Measurements from ENCODE around the gene STPG3. TPM values are rescaled to one million over a fixed set of nuclear protein-coding genes. Genes with fewer than 3 reads are reported as not detected.

The STPG3 gene
- polyA plus RNA-seq, 2 of the 4 experiments (the other 2 are of a cell fraction): not detected

GRCh38 chr9:137277329-137278041 lies 26.4 kb downstream of the STPG3 start, which contains the start of gene TOR4A:
TSS of gene TOR4A (plus strand) at chr9:137277726. CDS start at chr9:137278690, 964 bp downstream.
- Histone ChIP-seq H3K27ac (peak within 1 kb of the TSS; percentile 94 to 96), H3K4me1 (peaks cover 35% of the 10 kb centered on the region), H3K4me2 (peak within 1 kb of the TSS; percentile 97), H3K4me3 (peak within 1 kb of the TSS; percentile 72), H3K9me3 (no peaks in the 10 kb centered on the region)
- DNase-seq (ENCODE audit: low read depth in 1 of 2, low spot score in 1 of 2) (peak; percentile 89 to 92), FAIRE-seq (no peak), ATAC-seq (peak; percentile 79 to 89)
- WGBS (ENCODE audit: missing lambda C conversion rate): under 1% methylated on average over 20 of the region's 25 CpGs
- CTCF ChIA-PET: interaction anchor here (0.7 to 2.8 kb wide), 14 partner anchors 9 to 281 kb away, joined by 3 to 16 read pairs (median 4); partner anchors contain the start of genes EXD3, NOXA1, NRARP and RNF224
- POLR2A ChIA-PET: interaction anchor here (0.5 to 2.2 kb wide), 7 partner anchors 16 to 341 kb away, joined by 3 to 29 read pairs (median 4); partner anchors contain the start of genes EHMT1, NRARP and TUBB4B
- TF ChIP-seq, protein P1, sequence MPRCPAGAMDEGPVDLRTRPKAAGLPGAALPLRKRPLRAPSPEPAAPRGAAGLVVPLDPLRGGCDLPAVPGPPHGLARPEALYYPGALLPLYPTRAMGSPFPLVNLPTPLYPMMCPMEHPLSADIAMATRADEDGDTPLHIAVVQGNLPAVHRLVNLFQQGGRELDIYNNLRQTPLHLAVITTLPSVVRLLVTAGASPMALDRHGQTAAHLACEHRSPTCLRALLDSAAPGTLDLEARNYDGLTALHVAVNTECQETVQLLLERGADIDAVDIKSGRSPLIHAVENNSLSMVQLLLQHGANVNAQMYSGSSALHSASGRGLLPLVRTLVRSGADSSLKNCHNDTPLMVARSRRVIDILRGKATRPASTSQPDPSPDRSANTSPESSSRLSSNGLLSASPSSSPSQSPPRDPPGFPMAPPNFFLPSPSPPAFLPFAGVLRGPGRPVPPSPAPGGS (IDR thresholded peaks at IDR 0.05): peak; percentile 49; the same call in 1 of the 3 replicates
- TF ChIP-seq TP53 (CRISPR knock-in tag; IDR thresholded peaks at IDR 0.05): no peak
- no peak for TF ChIP-seq PHF8 (IDR thresholded peaks at IDR 0.05; ENCODE audit: borderline replicate concordance, low read depth)
- TF ChIP-seq GATA3 (IDR thresholded peaks at IDR 0.05; ENCODE audit: borderline replicate concordance): peak; percentile 27; the same call in 1 of the 2 replicates
- TF ChIP-seq, protein P2, sequence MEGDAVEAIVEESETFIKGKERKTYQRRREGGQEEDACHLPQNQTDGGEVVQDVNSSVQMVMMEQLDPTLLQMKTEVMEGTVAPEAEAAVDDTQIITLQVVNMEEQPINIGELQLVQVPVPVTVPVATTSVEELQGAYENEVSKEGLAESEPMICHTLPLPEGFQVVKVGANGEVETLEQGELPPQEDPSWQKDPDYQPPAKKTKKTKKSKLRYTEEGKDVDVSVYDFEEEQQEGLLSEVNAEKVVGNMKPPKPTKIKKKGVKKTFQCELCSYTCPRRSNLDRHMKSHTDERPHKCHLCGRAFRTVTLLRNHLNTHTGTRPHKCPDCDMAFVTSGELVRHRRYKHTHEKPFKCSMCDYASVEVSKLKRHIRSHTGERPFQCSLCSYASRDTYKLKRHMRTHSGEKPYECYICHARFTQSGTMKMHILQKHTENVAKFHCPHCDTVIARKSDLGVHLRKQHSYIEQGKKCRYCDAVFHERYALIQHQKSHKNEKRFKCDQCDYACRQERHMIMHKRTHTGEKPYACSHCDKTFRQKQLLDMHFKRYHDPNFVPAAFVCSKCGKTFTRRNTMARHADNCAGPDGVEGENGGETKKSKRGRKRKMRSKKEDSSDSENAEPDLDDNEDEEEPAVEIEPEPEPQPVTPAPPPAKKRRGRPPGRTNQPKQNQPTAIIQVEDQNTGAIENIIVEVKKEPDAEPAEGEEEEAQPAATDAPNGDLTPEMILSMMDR (IDR thresholded peaks at IDR 0.05): peak; percentile 33; the same call in 1 of the 3 replicates
- TF ChIP-seq CHD2 (IDR thresholded peaks at IDR 0.05; ENCODE audit: low read length, partially characterized antibody): no peak
- TF ChIP-seq, protein P3, sequence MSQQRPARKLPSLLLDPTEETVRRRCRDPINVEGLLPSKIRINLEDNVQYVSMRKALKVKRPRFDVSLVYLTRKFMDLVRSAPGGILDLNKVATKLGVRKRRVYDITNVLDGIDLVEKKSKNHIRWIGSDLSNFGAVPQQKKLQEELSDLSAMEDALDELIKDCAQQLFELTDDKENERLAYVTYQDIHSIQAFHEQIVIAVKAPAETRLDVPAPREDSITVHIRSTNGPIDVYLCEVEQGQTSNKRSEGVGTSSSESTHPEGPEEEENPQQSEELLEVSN (IDR thresholded peaks at IDR 0.05; ENCODE audit: borderline replicate concordance, low read depth): no peak
- TF ChIP-seq NFE2L2 (conservative IDR thresholded peaks at IDR 0.05; ENCODE audit: low read length): no peak
- peak; percentile 42 to 83; a peak in 4 of 5 replicates for TF ChIP-seq JUN (IDR thresholded peaks at IDR 0.05)
- TF ChIP-seq MAFK (IDR thresholded peaks at IDR 0.05; ENCODE audit: partially characterized antibody): no peak
- TF ChIP-seq ZC3H11A (IDR thresholded peaks at IDR 0.05): no peak
- no peak for TF ChIP-seq HOXB5 (CRISPR knock-in tag; IDR thresholded peaks at IDR 0.05)
- no peak for TF ChIP-seq CBX2 (IDR thresholded peaks at IDR 0.05; ENCODE audit: borderline replicate concordance, low read depth)
- TF ChIP-seq, protein P4, sequence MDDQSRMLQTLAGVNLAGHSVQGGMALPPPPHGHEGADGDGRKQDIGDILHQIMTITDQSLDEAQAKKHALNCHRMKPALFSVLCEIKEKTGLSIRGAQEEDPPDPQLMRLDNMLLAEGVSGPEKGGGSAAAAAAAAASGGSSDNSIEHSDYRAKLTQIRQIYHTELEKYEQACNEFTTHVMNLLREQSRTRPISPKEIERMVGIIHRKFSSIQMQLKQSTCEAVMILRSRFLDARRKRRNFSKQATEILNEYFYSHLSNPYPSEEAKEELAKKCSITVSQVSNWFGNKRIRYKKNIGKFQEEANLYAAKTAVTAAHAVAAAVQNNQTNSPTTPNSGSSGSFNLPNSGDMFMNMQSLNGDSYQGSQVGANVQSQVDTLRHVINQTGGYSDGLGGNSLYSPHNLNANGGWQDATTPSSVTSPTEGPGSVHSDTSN (IDR thresholded peaks at IDR 0.05): no peak
- no peak for TF ChIP-seq ATOH8 (CRISPR knock-in tag; IDR thresholded peaks at IDR 0.05; ENCODE audit: low read depth)
- TF ChIP-seq, protein P5, sequence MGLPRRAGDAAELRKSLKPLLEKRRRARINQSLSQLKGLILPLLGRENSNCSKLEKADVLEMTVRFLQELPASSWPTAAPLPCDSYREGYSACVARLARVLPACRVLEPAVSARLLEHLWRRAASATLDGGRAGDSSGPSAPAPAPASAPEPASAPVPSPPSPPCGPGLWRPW (IDR thresholded peaks at IDR 0.05): no peak
- TF ChIP-seq JUNB (IDR thresholded peaks at IDR 0.05): no peak
- TF ChIP-seq NPAS2 (CRISPR knock-in tag; IDR thresholded peaks at IDR 0.05; ENCODE audit: borderline replicate concordance): no peak
- TF ChIP-seq FOSB (CRISPR knock-in tag; IDR thresholded peaks at IDR 0.05): no peak
- peak; percentile 24; the same call in 1 of the 2 replicates for TF ChIP-seq MAX (IDR thresholded peaks at IDR 0.05)
- no peak for TF ChIP-seq KDM5A (IDR thresholded peaks at IDR 0.05)
- TF ChIP-seq MYC (IDR thresholded peaks at IDR 0.05; ENCODE audit: borderline replicate concordance, low read length): 0 out of 2 replicates have a peak, but pooled peaks have one; percentile 29
- TF ChIP-seq, protein P6, sequence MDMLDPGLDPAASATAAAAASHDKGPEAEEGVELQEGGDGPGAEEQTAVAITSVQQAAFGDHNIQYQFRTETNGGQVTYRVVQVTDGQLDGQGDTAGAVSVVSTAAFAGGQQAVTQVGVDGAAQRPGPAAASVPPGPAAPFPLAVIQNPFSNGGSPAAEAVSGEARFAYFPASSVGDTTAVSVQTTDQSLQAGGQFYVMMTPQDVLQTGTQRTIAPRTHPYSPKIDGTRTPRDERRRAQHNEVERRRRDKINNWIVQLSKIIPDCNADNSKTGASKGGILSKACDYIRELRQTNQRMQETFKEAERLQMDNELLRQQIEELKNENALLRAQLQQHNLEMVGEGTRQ (IDR thresholded peaks at IDR 0.05): no peak
- TF ChIP-seq POLR2A (IDR thresholded peaks at IDR 0.05; ENCODE audit: low read length): peak; percentile 56
- TF ChIP-seq EP300 (IDR thresholded peaks at IDR 0.05): peak in 1 of 2 experiments; percentile 15; a peak in 1 of 5 replicates
- peak in 1 of 2 experiments; percentile 29; a peak in 3 of 5 replicates for TF ChIP-seq RAD21 (conservative IDR thresholded peaks at IDR 0.05 in 1 of 2, IDR thresholded peaks at IDR 0.05 in 1 of 2)
- 0 out of 2 replicates have a peak, but pooled peaks have one; percentile 20 for TF ChIP-seq RFX5 (IDR thresholded peaks at IDR 0.05)
- TF ChIP-seq HDAC2 (IDR thresholded peaks at IDR 0.05): no peak
- TF ChIP-seq FOXS1 (CRISPR knock-in tag; IDR thresholded peaks at IDR 0.05): no peak
- no peak for TF ChIP-seq FOSL2 (IDR thresholded peaks at IDR 0.05)
- TF ChIP-seq FOSL2 (CRISPR knock-in tag; IDR thresholded peaks at IDR 0.05): peak; percentile 80
